ENCODE data around the gene AMBP. TPM values are rescaled to one million over a fixed set of nuclear protein-coding genes. Genes with fewer than 3 reads are reported as not detected.

Gene AMBP
- total RNA-seq, 1 donor from 2014 or later = 1.0 TPM

- peaks cover 12% of the 10 kb centered on the region for H3K4me1 ChIP-seq
- DNase-seq = no peak
- intact Hi-C loops (cut with DNase I) = no loop called here
- H3K4me3 ChIP-seq = no peak overlapping the region
- H3K9me3 ChIP-seq = no peaks in the 10 kb centered on the region
- ATAC-seq = peak; percentile 60 to 69
- H3K36me3 ChIP-seq = no peaks in the 10 kb centered on the region
- H3K27me3 ChIP-seq (ENCODE audit: low read depth) = no peaks in the 10 kb centered on the region
- no peak overlapping the region for H3K27ac ChIP-seq
- TF ChIP-seq CTCF (IDR thresholded peaks at IDR 0.05) = no peak
Measured at GRCh38 chr9:114072184-114073140, 5.6 kb downstream of the AMBP start.

GRCh38 chr9:114071197-114071795, 6.8 kb downstream of the AMBP start:
- Histone ChIP-seq H3K4me1 (peaks cover 12% of the 10 kb centered on the region), H3K36me3 (no peaks in the 10 kb centered on the region), H3K9me3 (no peaks in the 10 kb centered on the region), H3K4me3 (no peak overlapping the region), H3K27ac (no peak overlapping the region), H3K27me3 (ENCODE audit: low read depth) (no peaks in the 10 kb centered on the region)
- ATAC-seq = peak in 1 of 2 donors; percentile 5
- no peak for TF ChIP-seq CTCF (IDR thresholded peaks at IDR 0.05)
- DNase-seq = no peak
- intact Hi-C loops (cut with DNase I) = no loop called here

- intact Hi-C loops (cut with DNase I) = no loop called here
- peak in 1 of 2 donors; percentile 14 for ATAC-seq
- Histone ChIP-seq H3K4me3 (no peak overlapping the region), H3K9me3 (no peaks in the 10 kb centered on the region), H3K27ac (no peak overlapping the region), H3K36me3 (no peaks in the 10 kb centered on the region), H3K27me3 (ENCODE audit: low read depth) (no peaks in the 10 kb centered on the region), H3K4me1 (peaks cover 12% of the 10 kb centered on the region)
- no peak for DNase-seq
- no peak for TF ChIP-seq CTCF (IDR thresholded peaks at IDR 0.05)
Measured at GRCh38 chr9:114070188-114071103, 7.7 kb downstream of the AMBP start.

- ATAC-seq (no peak), DNase-seq (no peak)
- no peak for TF ChIP-seq CTCF (IDR thresholded peaks at IDR 0.05)
- Histone ChIP-seq H3K9me3 (no peaks in the 10 kb centered on the region), H3K27ac (no peak overlapping the region), H3K27me3 (ENCODE audit: low read depth) (no peaks in the 10 kb centered on the region), H3K4me3 (no peak overlapping the region), H3K4me1 (peaks cover 12% of the 10 kb centered on the region), H3K36me3 (no peaks in the 10 kb centered on the region)
- intact Hi-C loops (cut with DNase I) = no loop called here
Measured at GRCh38 chr9:114069476-114070187, 8.5 kb downstream of the AMBP start.

GRCh38 chr9:114065304-114065703, 12.8 kb downstream of the AMBP start:
- ATAC-seq (no peak), DNase-seq (no peak)
- Histone ChIP-seq H3K27ac (no peak overlapping the region), H3K27me3 (ENCODE audit: low read depth) (no peaks in the 10 kb centered on the region), H3K9me3 (no peaks in the 10 kb centered on the region), H3K4me3 (no peak overlapping the region), H3K4me1 (no peaks in the 10 kb centered on the region), H3K36me3 (no peaks in the 10 kb centered on the region)
- TF ChIP-seq CTCF (IDR thresholded peaks at IDR 0.05) = no peak
- intact Hi-C loops (cut with DNase I) = no loop called here
